DOHH2 (cell line): ENCODE data around the gene FAXC.
"Not testable (repeated sequence)": the region's sequence is repeated elsewhere in the genome, so short reads cannot be mapped to it uniquely, and the experiment has no call there.

Experiments
- CTCF ChIP-seq: fragments of 200-600 bp; sonication (generic); IDR thresholded peaks from one replicate; pipeline ENCODE4 v1.5.1; 2014; ENCODE audit warnings: antibody characterized with exemption, mild to moderate bottlenecking, low read depth, low read length; ENCODE audit not compliant: poor library complexity, severe bottlenecking
- EZH2phosphoT487 ChIP-seq: fragments of 200-600 bp; sonication (generic); IDR thresholded peaks from 2 replicates; pipeline ENCODE4 v1.6.1; 2017; ENCODE audit warnings: borderline replicate concordance, mild to moderate bottlenecking, antibody characterized with exemption, low read length, moderate library complexity, mixed read lengths

DNA sequence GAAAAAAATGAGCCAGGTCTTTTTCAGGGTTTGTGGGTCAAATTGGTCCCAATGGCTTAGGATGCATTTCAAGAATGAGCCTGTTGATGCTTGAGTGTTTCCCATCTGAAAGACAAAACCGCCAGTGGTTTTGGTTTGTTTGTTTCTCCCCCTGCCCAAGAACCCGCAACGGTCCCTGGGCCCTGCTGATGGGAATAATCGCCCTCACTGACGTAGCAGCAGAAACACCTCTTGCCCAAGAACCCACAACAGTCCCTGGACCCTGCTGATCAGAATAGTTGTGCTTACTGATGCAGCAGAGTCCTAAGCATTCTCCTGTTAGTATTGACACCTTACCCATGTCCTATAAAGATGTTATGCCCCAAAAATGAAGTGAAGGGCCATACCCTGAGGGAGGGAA lies 82.5 kb downstream of the FAXC start:
- not testable (repeated sequence) for TF ChIP-seq CTCF, EZH2phosphoT487
